RWPE2 (cell line): ENCODE data around the gene DNAH11.

Source experiments
- ATAC-seq: fragments of 200-7000 bp; cut with Tn5 transposase; 3 replicates; pipeline ENCODE4 v1.9.1; 2021; ENCODE audit warnings: low read depth
- DNase-seq: peaks from one replicate; pipeline ENCODE4 v3.0.0-alpha.2; 2020; ENCODE audit warnings: low spot score
- H3K27ac ChIP-seq: fragments of 450-650 bp; 2 replicates; pipeline ENCODE4 v1.5.1; 2017; ENCODE audit warnings: mild to moderate bottlenecking; ENCODE audit not compliant: poor library complexity, severe bottlenecking
- H3K27me3 ChIP-seq: fragments of 250-450 bp; sonication (Bioruptor Pico); 2 replicates; pipeline ENCODE4 v1.5.1; 2021; ENCODE audit warnings: mild to moderate bottlenecking, moderate library complexity; ENCODE audit not compliant: insufficient read depth, poor library complexity, severe bottlenecking
- H3K36me3 ChIP-seq: fragments of 250-450 bp; sonication (Bioruptor Pico); 2 replicates; pipeline ENCODE4 v1.5.1; 2020; ENCODE audit warnings: low read depth, mild to moderate bottlenecking, moderate library complexity
- H3K4me1 ChIP-seq: fragments of 250-450 bp; sonication (Bioruptor Pico); 2 replicates; pipeline ENCODE4 v1.5.1; 2021; ENCODE audit warnings: mild to moderate bottlenecking, moderate library complexity; ENCODE audit not compliant: insufficient read depth, poor library complexity, severe bottlenecking
- H3K4me3 ChIP-seq: fragments of 250-450 bp; sonication (Bioruptor Pico); 2 replicates; pipeline ENCODE4 v1.5.1; 2021; ENCODE audit warnings: mild to moderate bottlenecking, moderate library complexity; ENCODE audit not compliant: severe bottlenecking
- H3K9me3 ChIP-seq: fragments of 250-450 bp; sonication (Bioruptor Pico); 2 replicates; pipeline ENCODE4 v1.5.1; 2021; ENCODE audit warnings: mild to moderate bottlenecking, moderate library complexity; ENCODE audit not compliant: severe bottlenecking
- CTCF ChIP-seq: fragments of 450-650 bp; IDR thresholded peaks from one replicate; pipeline ENCODE4 v1.5.1; 2017; ENCODE audit warnings: mild to moderate bottlenecking, moderate library complexity; ENCODE audit not compliant: poor library complexity, severe bottlenecking

Gene DNAH11

GRCh38 chr7:21507627-21508343, 35.1 kb upstream of the DNAH11 start:
- H3K9me3 ChIP-seq, result no peaks in the 10 kb centered on the region
- DNase-seq (no peak), ATAC-seq (peak; percentile 58; the same call in 2 of the 3 replicates)
- H3K36me3 ChIP-seq, result peaks cover 7% of the 10 kb centered on the region; the same call in 1 of the 2 replicates
- no peaks in the 10 kb centered on the region for H3K27me3 ChIP-seq
- no peak overlapping the region for H3K4me3 ChIP-seq
- no peaks in the 10 kb centered on the region for H3K4me1 ChIP-seq
- H3K27ac ChIP-seq, result no peak overlapping the region
- peak; percentile 63 for TF ChIP-seq CTCF

- ATAC-seq, result no peak
- DNase-seq, result no peak
- no peak for TF ChIP-seq CTCF
Observed at GRCh38 chr7:21508538-21508937, 34.3 kb upstream of the DNAH11 start.

GRCh38 chr7:21514062-21514461, 28.8 kb upstream of the DNAH11 start:
- H3K27ac ChIP-seq, result no peak overlapping the region
- H3K36me3 ChIP-seq, result peaks cover 12% of the 10 kb centered on the region; the same call in 1 of the 2 replicates
- no peaks in the 10 kb centered on the region for H3K27me3 ChIP-seq
- TF ChIP-seq CTCF, result no peak
- no peaks in the 10 kb centered on the region for H3K4me1 ChIP-seq
- H3K9me3 ChIP-seq, result no peaks in the 10 kb centered on the region
- no peak overlapping the region for H3K4me3 ChIP-seq
- ATAC-seq, result no peak
- no peak for DNase-seq

More at GRCh38 chr7:21508538-21508937, 34.3 kb upstream of the DNAH11 start:
- Histone ChIP-seq H3K4me1 (no peaks in the 10 kb centered on the region), H3K9me3 (no peaks in the 10 kb centered on the region), H3K27me3 (no peaks in the 10 kb centered on the region), H3K4me3 (no peak overlapping the region), H3K36me3 (peaks cover 9% of the 10 kb centered on the region; the same call in 1 of the 2 replicates), H3K27ac (no peak overlapping the region)

GRCh38 chr7:21524680-21525079, 18.2 kb upstream of the DNAH11 start:
- Histone ChIP-seq H3K9me3 (no peaks in the 10 kb centered on the region), H3K4me3 (no peak overlapping the region), H3K27ac (no peak overlapping the region), H3K27me3 (no peaks in the 10 kb centered on the region), H3K4me1 (no peaks in the 10 kb centered on the region), H3K36me3 (no peaks in the 10 kb centered on the region)
- DNase-seq (no peak), ATAC-seq (no peak)
- TF ChIP-seq CTCF, result no peak

GRCh38 chr7:21526007-21526406, 16.8 kb upstream of the DNAH11 start:
- H3K36me3 ChIP-seq, result no peaks in the 10 kb centered on the region
- H3K9me3 ChIP-seq, result no peaks in the 10 kb centered on the region
- DNase-seq, result no peak
- no peak overlapping the region for H3K4me3 ChIP-seq
- H3K27me3 ChIP-seq, result no peaks in the 10 kb centered on the region
- TF ChIP-seq CTCF, result peak; percentile 31
- H3K4me1 ChIP-seq, result no peaks in the 10 kb centered on the region
- H3K27ac ChIP-seq, result no peak overlapping the region
- no peak for ATAC-seq
